ENCODE results near the gene IGSF22.

- TF ChIP-seq POLR2A (IDR thresholded peaks at IDR 0.05), result no peak
- no peak for TF ChIP-seq CTCF (IDR thresholded peaks at IDR 0.05)
Measured at GRCh38 chr11:18669711-18670110, 56.3 kb downstream of the IGSF22 start.

All from ovary (tissue), 3 donors.